ENCODE measurements around the gene ARHGAP10.

ARHGAP10 gene

GRCh38 chr4:147822128-147822527 lies 90.2 kb downstream of the ARHGAP10 start:
- no peak overlapping the region for H3K4me3 ChIP-seq (ENCODE audit: low read depth in 1 of 2, low read length in 1 of 2)
- peaks cover 3 to 17% of the 10 kb centered on the region in 2 experiments for H3K4me1 ChIP-seq (ENCODE audit: control insufficient read depth in 1 of 2, insufficient read depth in 1 of 2, low read depth in 1 of 2, low read length in 1 of 2)
- H3K27me3 ChIP-seq, result no peaks in the 10 kb centered on the region
- no peak for TF ChIP-seq CTCF (IDR thresholded peaks at IDR 0.05)
- H3K36me3 ChIP-seq, result no peaks in the 10 kb centered on the region
- H3K27ac ChIP-seq, result no peak overlapping the region
- H3K9me3 ChIP-seq, result no peaks in the 10 kb centered on the region

GRCh38 chr4:147823130-147823529 lies 91.2 kb downstream of the ARHGAP10 start:
- no peak overlapping the region for H3K27ac ChIP-seq
- H3K4me1 ChIP-seq (ENCODE audit: control insufficient read depth in 1 of 2, insufficient read depth in 1 of 2, low read depth in 1 of 2, low read length in 1 of 2), result peaks cover 4 to 20% of the 10 kb centered on the region in 2 experiments
- no peak overlapping the region for H3K4me3 ChIP-seq (ENCODE audit: low read depth in 1 of 2, low read length in 1 of 2)
- no peak for TF ChIP-seq CTCF (IDR thresholded peaks at IDR 0.05)
- no peaks in the 10 kb centered on the region for H3K27me3 ChIP-seq
- no peaks in the 10 kb centered on the region for H3K9me3 ChIP-seq
- no peaks in the 10 kb centered on the region for H3K36me3 ChIP-seq

- H3K36me3 ChIP-seq, result no peaks in the 10 kb centered on the region
- H3K9me3 ChIP-seq, result no peaks in the 10 kb centered on the region
- no peak overlapping the region for H3K4me3 ChIP-seq (ENCODE audit: low read depth in 1 of 2, low read length in 1 of 2)
- peaks cover 15 to 32% of the 10 kb centered on the region in 2 experiments for H3K4me1 ChIP-seq (ENCODE audit: control insufficient read depth in 1 of 2, insufficient read depth in 1 of 2, low read depth in 1 of 2, low read length in 1 of 2)
- H3K27me3 ChIP-seq, result no peaks in the 10 kb centered on the region
- TF ChIP-seq CTCF (IDR thresholded peaks at IDR 0.05), result no peak
- H3K27ac ChIP-seq, result no peak overlapping the region
Measured at GRCh38 chr4:147824316-147824715, 92.4 kb downstream of the ARHGAP10 start.

GRCh38 chr4:147824884-147825283 lies 93.0 kb downstream of the ARHGAP10 start:
- no peaks in the 10 kb centered on the region for H3K36me3 ChIP-seq
- H3K9me3 ChIP-seq, result no peaks in the 10 kb centered on the region
- no peaks in the 10 kb centered on the region for H3K27me3 ChIP-seq
- TF ChIP-seq CTCF (IDR thresholded peaks at IDR 0.05), result no peak
- no peak overlapping the region for H3K27ac ChIP-seq
- peaks cover 17 to 38% of the 10 kb centered on the region in 2 experiments for H3K4me1 ChIP-seq (ENCODE audit: control insufficient read depth in 1 of 2, insufficient read depth in 1 of 2, low read depth in 1 of 2, low read length in 1 of 2)
- no peak overlapping the region for H3K4me3 ChIP-seq (ENCODE audit: low read depth in 1 of 2, low read length in 1 of 2)

GRCh38 chr4:147825451-147826287 lies 93.8 kb downstream of the ARHGAP10 start:
- Histone ChIP-seq H3K36me3 (no peaks in the 10 kb centered on the region), H3K4me1 (ENCODE audit: control insufficient read depth in 1 of 2, insufficient read depth in 1 of 2, low read depth in 1 of 2, low read length in 1 of 2) (peaks cover 17 to 41% of the 10 kb centered on the region in 2 experiments), H3K27me3 (no peaks in the 10 kb centered on the region)

More at GRCh38 chr4:147825451-147826287, 93.8 kb downstream of the ARHGAP10 start:
- Histone ChIP-seq H3K9me3 (no peaks in the 10 kb centered on the region), H3K27ac (no peak overlapping the region), H3K4me3 (ENCODE audit: low read depth in 1 of 2, low read length in 1 of 2) (no peak overlapping the region)
- no peak for TF ChIP-seq CTCF (IDR thresholded peaks at IDR 0.05)

Data from neutrophil (primary cell).